CD4-positive, alpha-beta T cell (primary cell): ENCODE results near the gene TMED9. TPM values are rescaled to one million over a fixed set of nuclear protein-coding genes. Genes with fewer than 3 reads are reported as not detected.

Source experiments
- ATAC-seq: fragments of 200-7000 bp; cut with Tn5 transposase; one replicate; pipeline ENCODE4 v1.10.0; 2022; ENCODE audit warnings: mild to moderate bottlenecking; ENCODE audit not compliant: poor library complexity
- CTCF ChIA-PET: fragments of 350-600 bp; sonication (Branson Sonifier 250); formaldehyde crosslinking; loops from one replicate; lab custom pipeline; 2021; ENCODE audit warnings: antibody characterized with exemption, inconsistent platforms; lab: Charles Lee
- POLR2A ChIA-PET: fragments of 350-600 bp; sonication (Branson Sonifier 250); formaldehyde crosslinking; loops from one replicate; lab custom pipeline; 2021; ENCODE audit warnings: antibody characterized with exemption, inconsistent platforms; lab: Charles Lee
- DNase-seq, 14 experiments: peaks; one replicate each; pipeline ENCODE4 v3.0.0-alpha.2; 2013 to 2020; ENCODE audit warnings: mixed read lengths in 2 of 14
- H3K27ac ChIP-seq, 2 donors: one replicate each; pipeline versions ENCODE4 v1.5.1 to v1.7.0; 2013; ENCODE audit warnings: low read length in 2 of 2, low read depth in 1 of 2, mild to moderate bottlenecking in 1 of 2
- H3K27me3 ChIP-seq, 2 experiments: 1 replicate in 1 of 2; 2 replicates in 1 of 2; pipeline versions ENCODE4 v1.6.1 to v1.7.0; 2013; ENCODE audit warnings: low read length in 2 of 2, control low read depth in 1 of 2, mild to moderate bottlenecking in 1 of 2, moderate library complexity in 1 of 2; ENCODE audit not compliant: insufficient read depth in 2 of 2, control insufficient read depth in 1 of 2
- H3K36me3 ChIP-seq: one replicate; pipeline ENCODE4 v1.6.1; 2013; ENCODE audit warnings: low read length, control low read depth; ENCODE audit not compliant: insufficient read depth
- H3K4me1 ChIP-seq: one replicate; pipeline ENCODE4 v1.6.1; 2013; ENCODE audit warnings: low read length, control low read depth; ENCODE audit not compliant: insufficient read depth
- H3K4me3 ChIP-seq: one replicate; pipeline ENCODE4 v1.5.1; 2013; ENCODE audit warnings: mild to moderate bottlenecking, low read length, moderate library complexity
- H3K9me3 ChIP-seq, 2 experiments: 1 replicate in 1 of 2; 2 replicates in 1 of 2; pipeline versions ENCODE4 v1.6.1 to v1.7.0; 2013; ENCODE audit warnings: low read length in 2 of 2, mild to moderate bottlenecking in 2 of 2, control low read depth in 1 of 2, moderate library complexity in 1 of 2; ENCODE audit not compliant: control insufficient read depth in 1 of 2, insufficient read depth in 1 of 2
- H3K27ac Mint-ChIP-seq: one replicate; pipeline ENCODE4 v1.8.0; 2020; ENCODE audit warnings: mixed read lengths
- H3K27me3 Mint-ChIP-seq: one replicate; pipeline ENCODE4 v1.8.0; 2021; ENCODE audit warnings: mixed read lengths
- H3K36me3 Mint-ChIP-seq: one replicate; pipeline ENCODE4 v1.8.0; 2021; ENCODE audit warnings: low read depth, mixed read lengths
- H3K4me1 Mint-ChIP-seq: one replicate; pipeline ENCODE4 v1.8.0; 2021; ENCODE audit warnings: low read depth, mixed read lengths
- H3K4me3 Mint-ChIP-seq: one replicate; pipeline ENCODE4 v1.8.0; 2020; ENCODE audit warnings: mild to moderate bottlenecking, mixed read lengths
- H3K9me3 Mint-ChIP-seq: one replicate; pipeline ENCODE4 v1.8.0; 2020; ENCODE audit warnings: mixed read lengths
- CTCF ChIP-seq: fragments of 200-600 bp; IDR thresholded peaks from one replicate; pipeline ENCODE4 v1.8.0; 2022; ENCODE audit warnings: antibody characterized with exemption, mild to moderate bottlenecking
- intact Hi-C, 2 experiments: fragments of 100-400 bp; cut with DNase I in 1 of 2; cut with micrococcal nuclease in 1 of 2; formaldehyde crosslinking; loops; one replicate each; pipeline versions ENCODE4 v1.15.1 to v1.9.0; 2023 to 2025; cut with DNase I, micrococcal nuclease
- total RNA-seq, 174 experiments: library from RNA in 2 of 174; stranded (reverse) in 2 of 174; gene quantifications; one replicate each; pipeline ENCODE4 v1.2.3 and lab custom pipeline; 2021 to 2026

The TMED9 gene
- total RNA-seq, 2 experiments from 2014 or later: 42.7 to 47.8 TPM

DNA sequence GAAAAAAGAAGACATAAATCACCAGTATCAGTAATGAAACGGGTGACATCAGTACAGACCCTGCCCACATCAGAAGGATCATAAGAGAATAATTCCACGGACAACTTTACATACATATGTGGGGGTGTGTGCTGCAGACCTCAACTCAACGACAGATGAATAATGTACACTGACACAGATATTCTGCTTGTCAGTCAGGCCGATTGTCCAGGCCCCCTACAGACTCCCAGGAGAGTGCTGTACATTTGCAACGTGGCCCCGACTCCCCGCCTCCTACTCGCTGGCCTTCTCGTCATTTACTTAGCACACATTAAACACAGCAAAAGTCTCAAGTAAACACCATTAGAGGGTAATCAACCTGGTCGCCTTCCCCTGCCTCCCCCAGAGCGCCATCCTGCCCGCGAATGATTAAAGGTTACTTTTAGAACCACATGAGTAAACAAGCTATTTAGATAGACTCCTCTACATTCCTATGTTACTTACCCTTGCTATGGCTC is 3.5 kb upstream of the TMED9 start:
- Mint-ChIP-seq H3K27me3 (peaks cover 46% of the 10 kb centered on the region), H3K4me3 (no peak overlapping the region), H3K9me3 (no peaks in the 10 kb centered on the region), H3K36me3 (peaks cover 11% of the 10 kb centered on the region), H3K27ac (no peak overlapping the region), H3K4me1 (peaks cover 22% of the 10 kb centered on the region)
- POLR2A ChIA-PET: no interaction called here
- H3K4me1 ChIP-seq: peaks cover 18% of the 10 kb centered on the region
- no peak overlapping the region for H3K4me3 ChIP-seq
- H3K27ac ChIP-seq: no peak overlapping the region
- TF ChIP-seq CTCF: no peak
- no peak for ATAC-seq
- peaks cover 4 to 9% of the 10 kb centered on the region in 2 experiments for H3K27me3 ChIP-seq
- CTCF ChIA-PET: no interaction called here
- no peak for DNase-seq
- H3K9me3 ChIP-seq: no peaks in the 10 kb centered on the region
- intact Hi-C loops: no loop called here
- H3K36me3 ChIP-seq: peaks cover 5% of the 10 kb centered on the region

DNA sequence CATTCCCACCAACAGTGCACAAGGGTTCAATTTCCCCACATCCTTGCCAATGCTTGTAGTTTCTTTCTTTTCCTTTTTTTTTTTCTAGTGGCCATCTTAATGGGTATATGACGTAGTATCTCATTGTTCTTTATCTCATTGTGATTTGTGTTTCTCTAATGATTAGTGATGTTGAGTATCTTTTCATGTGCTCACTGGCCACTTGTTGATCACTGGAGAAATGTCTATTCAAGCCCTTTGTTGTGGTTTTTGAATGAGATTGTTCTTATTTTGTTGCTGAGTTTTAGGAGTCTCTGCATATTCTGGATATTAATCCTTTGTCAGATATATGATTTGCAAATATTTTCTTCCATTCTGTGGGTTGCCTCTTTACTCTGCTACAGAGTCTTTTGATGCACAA is 1.6 kb upstream of the TMED9 start:
- ChIA-PET POLR2A (no interaction called here), CTCF (no interaction called here)
- H3K27ac ChIP-seq: no peak overlapping the region
- intact Hi-C loops: loop anchor here in 1 of 2 experiments (2.0 to 5.0 kb wide), 2 partner anchors 36 to 1053 kb away; partner anchors contain the start of genes FAM193B and RNF44
- peaks cover 24% of the 10 kb centered on the region for H3K36me3 ChIP-seq
- H3K27me3 Mint-ChIP-seq: peaks cover 34% of the 10 kb centered on the region
- H3K4me1 Mint-ChIP-seq: peaks cover 31% of the 10 kb centered on the region
- peak overlapping the region; percentile 48 for H3K4me3 Mint-ChIP-seq
- no peak for ATAC-seq
- DNase-seq: no peak
- peaks cover 32% of the 10 kb centered on the region for H3K4me1 ChIP-seq
- H3K27ac Mint-ChIP-seq: no peak overlapping the region
- TF ChIP-seq CTCF: no peak
- H3K27me3 ChIP-seq: no peaks in the 10 kb centered on the region
- no peak overlapping the region for H3K4me3 ChIP-seq
- H3K9me3 Mint-ChIP-seq: no peaks in the 10 kb centered on the region
- no peaks in the 10 kb centered on the region for H3K9me3 ChIP-seq
- H3K36me3 Mint-ChIP-seq: peaks cover 29% of the 10 kb centered on the region

DNA sequence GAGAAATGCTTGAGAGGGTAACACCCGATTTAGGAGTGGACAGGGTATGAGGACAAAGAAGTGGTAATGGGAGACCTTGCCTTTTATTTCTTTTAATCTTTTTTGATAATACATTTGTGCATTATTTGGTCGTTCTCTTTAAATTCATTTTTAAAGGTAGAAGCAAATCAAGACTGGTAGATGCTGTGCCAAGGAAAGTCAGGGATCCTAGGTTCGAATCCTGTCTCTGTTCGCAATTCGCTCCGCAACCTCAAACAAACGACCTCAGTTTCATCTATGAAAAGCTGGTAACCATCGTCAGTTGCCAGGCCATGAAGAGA is 353 bp upstream of the TMED9 start:
- Mint-ChIP-seq H3K27me3 (peaks cover 24% of the 10 kb centered on the region), H3K4me1 (peaks cover 31% of the 10 kb centered on the region), H3K9me3 (no peaks in the 10 kb centered on the region), H3K36me3 (peaks cover 40% of the 10 kb centered on the region), H3K27ac (peak overlapping the region; percentile 87), H3K4me3 (peak overlapping the region; percentile 100)
- H3K36me3 ChIP-seq: peaks cover 37% of the 10 kb centered on the region
- TF ChIP-seq CTCF: no peak
- POLR2A ChIA-PET: interaction anchor here (0.6 to 1.6 kb wide), 4 partner anchors 18 to 562 kb away, joined by 3 to 4 read pairs (median 3); partner anchors contain the start of genes NHP2 and PDLIM7
- no peak for ATAC-seq
- intact Hi-C loops: loop anchor here (1.0 to 5.0 kb wide), 5 partner anchors 9 to 1054 kb away; partner anchors contain the start of genes B4GALT7 (in 2 of the 2), FAM193B (in 1 of the 2), PRELID1 (in 1 of the 2) and RAB24 (in 1 of the 2)
- H3K4me3 ChIP-seq: peak overlapping the region; percentile 71
- H3K4me1 ChIP-seq: peaks cover 32% of the 10 kb centered on the region
- no peak overlapping the region for H3K27ac ChIP-seq
- CTCF ChIA-PET: interaction anchor here (1.5 kb wide), 1 partner anchor 188 kb away, joined by 4 read pairs; no protein-coding TSS in a partner anchor
- DNase-seq: no peak
- no peaks in the 10 kb centered on the region for H3K27me3 ChIP-seq
- no peaks in the 10 kb centered on the region for H3K9me3 ChIP-seq
